ENCODE results near the gene ALDH1A1.

Gene ALDH1A1

DNA sequence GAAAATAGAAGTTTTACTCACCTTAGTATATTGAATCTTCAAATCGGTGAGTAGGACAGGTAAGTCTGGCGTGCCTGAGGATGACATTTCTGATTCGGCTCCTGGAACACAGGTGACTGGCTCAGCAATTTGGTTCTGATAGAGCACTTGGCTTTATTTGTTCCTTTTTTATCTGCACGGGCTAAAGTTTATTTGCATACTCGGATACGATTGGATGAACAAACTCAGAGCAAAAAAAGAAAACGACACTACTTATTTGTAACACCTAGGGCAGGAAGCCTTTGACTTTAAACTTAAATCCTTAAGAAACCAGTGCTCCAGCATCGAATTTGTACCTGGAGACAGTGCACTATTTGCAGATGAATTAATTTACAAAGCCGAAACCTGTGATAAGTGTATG is at the start of gene ALDH1A1:
Gene ALDH1A1 (minus strand): TSS at position 140 of the 400 bp plus-strand sequence. CDS start 53 bp downstream, at position 87.
- no peak for DNase-seq (ENCODE audit: low spot score)

- no peak for DNase-seq (ENCODE audit: low spot score)
Observed at GRCh38 chr9:73001860-73002259, 49.0 kb upstream of the ALDH1A1 start.

GRCh38 chr9:72998363-72998762 is 45.5 kb upstream of the ALDH1A1 start:
- DNase-seq (ENCODE audit: low spot score) = no peak

DNA sequence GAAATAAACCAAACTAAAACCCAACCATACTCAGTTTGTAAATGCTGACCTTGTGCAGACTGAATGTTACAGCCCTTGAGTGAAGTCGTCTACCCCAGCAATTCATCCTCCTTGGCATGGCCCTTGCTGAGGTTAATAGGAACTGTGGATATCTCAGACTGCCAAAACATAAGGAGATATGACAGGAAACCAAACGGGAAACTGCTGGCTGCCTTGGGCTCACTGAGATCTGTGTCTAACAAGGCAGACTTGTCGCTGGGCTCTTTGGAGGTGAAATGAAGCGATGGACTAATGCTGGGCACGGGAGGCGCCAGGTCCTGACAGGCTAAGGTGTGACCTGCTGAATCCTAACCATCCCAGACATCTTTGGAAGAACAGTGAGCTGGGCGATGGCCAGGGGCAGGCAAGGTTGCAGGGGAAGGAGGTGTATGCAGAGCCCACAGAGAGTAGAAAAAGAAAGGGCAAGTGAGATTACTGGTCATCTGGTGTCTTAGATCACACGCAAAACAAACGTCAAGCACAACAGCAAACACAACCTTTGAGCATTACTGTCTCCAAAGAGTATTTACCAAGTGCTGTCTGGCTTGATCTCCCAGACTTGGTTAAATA is 44.6 kb upstream of the ALDH1A1 start:
- DNase-seq (ENCODE audit: low spot score) = no peak

DNA sequence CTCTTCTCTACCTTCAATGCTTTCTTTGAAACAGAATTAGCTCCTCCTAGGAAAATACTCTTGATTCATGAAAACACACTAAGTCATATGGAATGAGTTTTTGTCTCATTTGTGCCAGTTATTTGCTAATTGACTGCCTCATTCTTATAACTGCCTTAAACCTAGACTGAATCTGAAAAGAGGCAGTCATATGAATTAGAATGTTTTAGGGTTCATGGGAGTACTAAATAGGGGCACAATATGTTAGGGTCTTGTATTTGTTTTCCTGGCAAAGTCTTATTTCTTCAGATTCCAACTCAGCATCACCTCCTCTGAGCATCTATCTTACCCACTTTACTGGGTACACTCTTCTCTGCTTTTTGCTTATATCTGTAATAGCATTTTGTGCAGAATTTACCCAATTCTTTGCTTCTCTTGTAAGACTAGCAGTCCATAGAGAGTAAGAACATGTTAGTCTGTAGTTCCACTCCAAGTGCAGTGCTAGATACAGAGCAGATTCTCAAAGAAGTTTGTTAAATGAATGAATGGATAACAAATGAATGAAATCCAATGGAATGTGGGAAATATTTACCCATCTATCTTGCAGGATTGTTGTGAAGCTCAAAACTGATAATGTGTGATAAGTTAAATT is 43.9 kb upstream of the ALDH1A1 start:
- DNase-seq (ENCODE audit: low spot score) = no peak

DNA sequence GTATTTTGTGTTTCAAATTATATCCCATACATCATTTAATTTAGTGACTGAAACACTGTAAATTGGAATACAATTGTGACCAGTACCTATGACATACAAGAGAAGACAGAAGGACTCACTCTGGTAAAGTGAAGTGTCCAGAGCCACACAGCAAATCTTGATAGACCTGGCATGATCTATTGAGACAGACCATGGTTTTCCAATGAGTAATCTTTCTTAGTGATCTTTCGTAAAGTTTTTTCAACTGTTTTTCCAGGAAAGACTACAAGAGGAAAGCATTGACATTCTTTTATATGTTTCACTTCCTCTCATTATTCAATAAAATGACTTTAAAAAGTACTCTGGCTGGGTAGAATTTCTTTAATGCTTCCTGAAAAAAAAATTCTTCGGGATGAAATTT is 43.3 kb upstream of the ALDH1A1 start:
- no peak for DNase-seq (ENCODE audit: low spot score)

GRCh38 chr9:72995131-72996024 is 42.5 kb upstream of the ALDH1A1 start:
- DNase-seq (ENCODE audit: low spot score) = no peak

DNA sequence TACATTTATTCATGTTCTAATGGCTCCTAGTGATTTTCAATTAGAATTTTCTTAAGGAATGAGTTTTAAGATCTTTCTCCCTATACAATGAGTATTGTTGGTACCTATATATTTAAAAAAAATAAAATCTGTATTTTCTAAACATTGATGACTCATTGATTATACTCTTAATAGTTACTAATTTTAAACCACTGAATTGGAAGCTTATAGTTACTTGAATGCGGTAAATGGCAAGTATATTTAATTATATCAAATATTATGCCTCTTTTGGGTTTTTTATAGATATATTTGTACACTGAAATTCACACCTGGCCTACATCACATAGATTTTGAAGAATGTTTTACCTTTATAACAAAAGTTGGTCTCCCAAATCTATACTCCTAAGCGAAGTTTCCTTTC is 38.9 kb upstream of the ALDH1A1 start:
- DNase-seq (ENCODE audit: low spot score) = no peak

DNA sequence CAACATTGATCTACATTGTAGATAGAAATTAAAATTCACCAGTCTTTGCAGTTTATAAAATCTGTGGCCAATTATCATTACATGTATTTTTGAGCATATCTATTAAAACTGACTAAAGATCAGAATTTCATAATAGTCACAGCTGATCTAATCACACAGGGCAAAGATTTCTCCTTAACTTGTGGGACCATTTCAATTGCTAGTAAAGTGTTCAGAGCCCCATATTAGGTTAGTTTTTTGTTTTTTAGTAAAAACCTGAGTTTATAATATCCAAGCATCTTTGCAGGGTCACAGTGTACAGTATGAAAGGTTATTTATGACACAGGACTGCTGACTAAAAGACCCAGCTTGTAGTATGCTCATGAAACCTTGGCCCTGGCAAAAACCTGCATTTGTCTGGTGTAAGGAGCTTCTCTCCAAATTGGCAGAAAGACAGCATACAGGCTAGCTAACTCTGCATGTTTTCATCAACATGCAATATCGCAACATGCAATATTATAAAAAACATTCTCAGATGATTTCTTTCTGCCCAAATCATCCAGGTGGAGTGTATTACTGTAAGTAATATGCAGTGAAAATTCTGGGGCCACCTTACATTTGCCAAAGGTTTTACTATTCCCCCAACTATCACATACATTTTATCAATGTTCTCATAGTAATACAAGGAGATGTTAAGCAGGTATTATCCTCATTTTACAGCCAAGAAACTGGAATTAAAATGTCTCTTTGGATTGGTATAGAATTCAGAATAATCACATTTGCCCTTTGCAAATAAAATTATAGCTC is 37.7 kb upstream of the ALDH1A1 start:
- no peak for DNase-seq (ENCODE audit: low spot score)

DNA sequence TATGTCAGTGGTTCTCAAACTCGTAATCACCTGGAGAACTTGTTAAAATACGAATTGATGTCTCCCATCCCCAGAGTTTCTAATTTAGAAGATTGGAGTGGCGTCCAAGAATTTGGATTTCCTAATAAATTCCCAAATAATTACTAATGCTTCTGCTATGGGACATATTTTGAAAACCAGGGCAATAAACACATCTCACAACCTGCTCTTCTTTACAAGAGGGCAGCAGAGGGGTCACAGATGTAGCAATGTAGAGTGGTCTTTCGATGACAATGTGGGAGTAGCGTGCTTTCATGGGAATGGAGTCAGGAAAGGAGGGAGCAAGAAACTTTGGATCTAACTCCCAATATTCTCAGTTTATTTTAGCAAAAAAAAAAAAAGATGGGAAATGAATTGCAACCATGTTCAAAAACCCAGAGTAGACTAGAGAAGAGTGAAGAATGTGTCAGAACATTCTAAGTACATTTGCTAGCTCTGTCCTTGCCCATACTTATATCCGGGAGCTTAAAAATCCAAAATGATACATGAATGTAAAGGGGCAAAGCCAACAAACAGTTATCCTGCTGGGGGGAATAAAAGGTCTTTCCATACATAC is 33.8 kb upstream of the ALDH1A1 start:
- DNase-seq (ENCODE audit: low spot score) = no peak

DNA sequence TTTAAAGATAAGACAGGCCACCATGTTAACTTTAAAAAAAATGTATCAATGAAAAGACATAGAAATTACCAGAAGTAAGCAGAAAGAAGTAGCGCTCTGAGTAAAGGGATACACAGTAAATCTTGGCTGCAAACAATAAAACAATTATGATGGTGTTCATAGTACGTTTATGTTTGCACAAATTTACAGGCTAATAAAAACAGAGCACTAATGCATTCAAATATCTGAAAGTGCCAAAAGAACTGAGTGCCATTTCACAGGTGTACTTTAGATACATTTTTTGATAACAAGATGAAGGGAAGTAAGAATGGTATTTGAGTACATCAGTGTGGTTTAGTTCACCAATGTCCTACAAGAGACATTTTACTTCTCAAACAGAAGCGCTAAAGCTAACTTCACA is 32.9 kb upstream of the ALDH1A1 start:
- DNase-seq (ENCODE audit: low spot score) = no peak

GRCh38 chr9:72984991-72985390 is 32.1 kb upstream of the ALDH1A1 start:
- DNase-seq (ENCODE audit: low spot score) = no peak

DNA sequence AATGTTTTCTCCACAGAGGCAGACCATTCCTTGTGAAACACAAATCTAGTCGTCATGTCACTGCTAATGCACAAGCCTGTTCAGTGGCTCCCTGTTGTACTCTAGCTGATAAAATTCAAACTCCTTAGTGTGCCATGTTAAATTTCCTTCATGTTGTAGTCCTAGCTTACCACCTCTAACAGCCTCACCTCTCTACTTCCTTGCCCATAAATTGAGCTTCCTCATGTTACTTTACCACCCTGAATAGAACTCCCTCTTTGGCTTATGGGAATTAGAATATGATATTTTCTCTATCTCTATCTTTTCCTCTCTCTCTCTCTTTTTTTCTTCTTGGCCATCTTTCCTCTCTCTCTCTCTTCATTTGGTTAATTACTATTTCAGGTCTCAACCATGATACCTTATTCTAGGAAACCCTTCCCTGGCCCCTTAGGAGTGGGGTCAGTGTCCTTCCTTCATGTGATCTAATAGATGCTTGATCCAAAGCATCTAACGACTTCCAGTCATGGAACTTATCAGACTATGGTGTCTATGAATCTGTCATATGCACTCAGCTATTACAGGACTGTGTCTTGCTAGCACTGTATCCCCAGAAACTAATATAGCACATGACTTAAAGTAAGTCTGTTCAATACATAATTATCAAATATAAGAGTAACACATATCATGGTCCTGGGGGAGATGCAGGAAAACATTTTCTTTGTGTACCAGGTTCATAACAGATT is 31.5 kb upstream of the ALDH1A1 start:
- no peak for DNase-seq (ENCODE audit: low spot score)

DNA sequence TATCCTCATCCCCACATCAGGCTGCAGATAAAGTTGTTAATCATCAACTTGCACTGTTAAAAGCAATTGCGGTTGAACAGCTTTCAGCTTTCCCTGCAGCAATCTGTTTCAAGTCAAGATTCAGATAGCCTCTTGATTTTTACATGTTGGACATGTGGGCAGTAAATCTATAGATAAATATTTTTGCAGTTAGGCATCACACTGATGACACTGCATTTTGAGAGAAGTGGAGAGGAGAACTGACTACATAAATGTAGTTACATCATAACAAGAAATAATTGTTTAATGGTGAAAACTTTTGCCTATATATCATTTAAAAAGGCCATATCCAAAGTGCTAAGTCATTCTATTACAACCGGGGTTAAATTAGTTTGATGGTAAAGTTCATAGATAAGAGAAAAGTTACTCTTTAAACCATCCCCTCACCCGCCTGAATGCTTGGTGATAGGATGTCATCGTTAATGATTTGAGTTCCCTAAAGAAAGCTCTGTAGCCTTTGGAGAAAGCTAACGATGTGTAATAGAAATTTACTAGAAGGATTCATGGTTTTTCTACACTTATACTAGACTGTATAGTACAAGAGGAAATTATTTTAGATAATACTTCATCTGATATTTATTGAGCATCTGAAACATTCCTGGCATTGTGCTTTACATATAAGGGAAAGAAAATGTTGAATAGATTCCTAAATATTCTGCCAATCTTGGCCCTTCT is 30.8 kb upstream of the ALDH1A1 start:
- no peak for DNase-seq (ENCODE audit: low spot score)

GRCh38 chr9:72983056-72983455 is 30.2 kb upstream of the ALDH1A1 start:
- no peak for DNase-seq (ENCODE audit: low spot score)

GRCh38 chr9:72982146-72982799 is 29.4 kb upstream of the ALDH1A1 start:
- DNase-seq (ENCODE audit: low spot score) = no peak

DNA sequence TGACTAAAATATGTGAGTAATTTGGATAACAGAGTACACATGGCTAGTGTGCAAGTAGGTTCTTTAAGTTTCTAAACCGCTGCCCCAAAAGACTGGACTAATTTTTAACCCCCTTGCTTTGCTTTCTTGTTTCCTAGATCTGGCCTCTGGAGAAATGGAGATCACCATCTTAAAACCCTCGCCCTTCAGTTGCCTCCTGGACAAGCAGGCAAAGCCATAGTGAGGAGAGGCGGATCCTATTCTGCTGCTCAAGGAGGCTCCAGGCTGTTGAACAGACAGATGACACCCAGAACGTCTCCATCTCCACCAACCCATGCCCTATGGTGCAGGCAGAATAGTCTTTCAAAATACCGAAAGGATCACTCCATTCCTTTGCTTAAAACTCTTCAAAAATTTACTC is 28.6 kb upstream of the ALDH1A1 start:
- no peak for DNase-seq (ENCODE audit: low spot score)

DNA sequence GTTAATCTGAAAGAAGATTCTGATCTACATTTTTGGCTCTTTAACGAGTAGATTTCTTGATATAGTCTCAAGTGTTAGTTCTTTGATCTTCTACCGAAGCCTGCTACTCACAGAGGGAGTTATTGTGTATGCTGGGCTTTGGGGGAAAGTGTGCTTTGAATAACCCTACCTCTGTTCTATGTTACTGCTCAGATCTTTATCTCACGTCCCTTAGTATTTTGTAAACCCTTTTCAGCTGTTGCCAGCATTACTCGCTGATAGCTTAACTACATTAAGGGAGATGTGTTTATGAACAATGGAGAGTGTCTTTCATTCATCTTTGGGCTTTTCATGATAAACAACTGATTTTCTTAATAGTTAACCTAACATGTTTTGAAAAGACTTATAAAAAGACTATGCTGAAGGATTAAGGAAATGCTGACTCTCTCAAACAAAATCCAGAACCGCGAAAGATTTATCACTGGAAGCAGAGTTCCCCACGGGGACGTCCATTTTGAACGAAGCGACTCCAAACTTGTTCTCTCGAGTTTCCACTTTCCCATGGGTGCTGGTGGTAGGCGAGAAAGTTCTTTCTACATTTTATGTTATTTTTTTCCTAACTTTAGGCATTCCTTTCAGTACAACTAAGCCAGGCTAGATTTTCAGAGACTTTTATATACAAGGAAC is 27.9 kb upstream of the ALDH1A1 start:
- DNase-seq (ENCODE audit: low spot score) = no peak

DNA sequence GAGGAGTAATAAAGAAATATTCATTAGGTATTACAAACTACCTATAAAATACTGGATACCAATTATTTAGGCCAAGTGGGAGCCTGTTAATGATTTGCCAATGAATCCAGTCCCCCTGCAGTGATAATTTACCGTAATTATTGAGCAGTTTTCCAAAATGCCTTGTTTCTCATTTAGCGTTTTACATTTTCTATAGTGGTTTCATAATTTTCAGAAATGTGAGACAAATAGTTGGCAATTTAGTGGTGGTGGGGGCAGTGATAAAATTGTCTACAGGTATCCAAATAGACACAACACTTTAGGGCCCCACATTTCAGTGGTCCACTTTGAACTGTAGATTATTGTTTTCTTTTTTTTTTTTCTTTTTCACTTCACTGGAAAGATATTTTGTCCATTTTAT is 27.3 kb upstream of the ALDH1A1 start:
- DNase-seq (ENCODE audit: low spot score) = no peak
